KMS-11 (cell line): ENCODE measurements around the gene SOX30.

Experiments
- H2AFZ ChIP-seq: fragments of 200-600 bp; sonication (generic); 2 replicates; pipeline ENCODE4 v1.6.1; 2016; ENCODE audit warnings: antibody characterized with exemption, mixed run types, low read depth
- H3K27ac ChIP-seq: fragments of 200-600 bp; sonication (generic); 2 replicates; pipeline ENCODE4 v1.6.1; 2016; ENCODE audit warnings: mild to moderate bottlenecking, mixed run types
- H3K27me3 ChIP-seq: fragments of 200-600 bp; sonication (generic); 2 replicates; pipeline ENCODE4 v1.6.1; 2017; ENCODE audit warnings: mild to moderate bottlenecking, low read depth, mixed run types, moderate library complexity; ENCODE audit not compliant: insufficient read depth
- H3K36me3 ChIP-seq: fragments of 200-600 bp; sonication (generic); 2 replicates; pipeline ENCODE4 v1.6.1; 2017; ENCODE audit warnings: mild to moderate bottlenecking, mixed run types; ENCODE audit not compliant: insufficient read depth
- H3K4me1 ChIP-seq: fragments of 200-600 bp; sonication (generic); 2 replicates; pipeline ENCODE4 v1.6.1; 2016; ENCODE audit warnings: mild to moderate bottlenecking, low read depth, mixed run types; ENCODE audit not compliant: poor library complexity, severe bottlenecking
- H3K4me2 ChIP-seq: fragments of 200-600 bp; sonication (generic); 2 replicates; pipeline ENCODE4 v1.7.0; 2016; ENCODE audit warnings: mild to moderate bottlenecking, mixed run types
- H3K4me3 ChIP-seq: fragments of 200-600 bp; sonication (generic); IDR thresholded peaks from 2 replicates; pipeline ENCODE4 v1.6.1; 2017; ENCODE audit warnings: low read depth, low read length, mixed read lengths; ENCODE audit not compliant: insufficient read depth
- H3K79me2 ChIP-seq: fragments of 200-600 bp; sonication (generic); 2 replicates; pipeline ENCODE4 v1.6.1; 2016; ENCODE audit warnings: low read depth, mixed run types; ENCODE audit not compliant: insufficient read depth
- H3K9ac ChIP-seq: fragments of 200-600 bp; sonication (generic); 2 replicates; pipeline ENCODE4 v1.6.1; 2016; ENCODE audit warnings: mild to moderate bottlenecking, mixed run types
- H4K20me1 ChIP-seq: fragments of 200-600 bp; sonication (generic); 2 replicates; pipeline ENCODE4 v1.6.1; 2016; ENCODE audit warnings: mild to moderate bottlenecking, mixed run types; ENCODE audit not compliant: insufficient read depth
- CTCF ChIP-seq: fragments of 200-600 bp; sonication (generic); conservative IDR thresholded peaks from 2 replicates; pipeline ENCODE4 v1.6.1; 2017; ENCODE audit warnings: low read depth, mild to moderate bottlenecking, antibody characterized with exemption, low read length, moderate library complexity, mixed read lengths

Gene SOX30

GRCh38 chr5:157630341-157630740 is 21.9 kb downstream of the SOX30 start:
- Histone ChIP-seq H3K79me2 (no peaks in the 10 kb centered on the region), H3K4me1 (no peaks in the 10 kb centered on the region), H3K27ac (no peak overlapping the region), H3K9ac (no peak overlapping the region), H3K27me3 (no peaks in the 10 kb centered on the region), H3K36me3 (no peaks in the 10 kb centered on the region), H2AFZ (no peak overlapping the region), H3K4me3 (no peak overlapping the region), H3K4me2 (no peak overlapping the region), H4K20me1 (no peaks in the 10 kb centered on the region)
- no peak for TF ChIP-seq CTCF

- Histone ChIP-seq H3K79me2 (no peaks in the 10 kb centered on the region), H3K9ac (no peak overlapping the region), H2AFZ (no peak overlapping the region), H3K27ac (no peak overlapping the region), H3K27me3 (no peaks in the 10 kb centered on the region), H3K4me3 (no peak overlapping the region), H3K36me3 (no peaks in the 10 kb centered on the region), H4K20me1 (no peaks in the 10 kb centered on the region), H3K4me2 (no peak overlapping the region), H3K4me1 (no peaks in the 10 kb centered on the region)
- no peak for TF ChIP-seq CTCF
Measured at GRCh38 chr5:157626831-157627230, 25.4 kb downstream of the SOX30 start.

- H3K4me2 ChIP-seq, result no peak overlapping the region
- no peak for TF ChIP-seq CTCF
- H3K27me3 ChIP-seq, result no peaks in the 10 kb centered on the region
- H3K4me1 ChIP-seq, result no peaks in the 10 kb centered on the region
- no peak overlapping the region for H3K27ac ChIP-seq
- no peaks in the 10 kb centered on the region for H4K20me1 ChIP-seq
- no peaks in the 10 kb centered on the region for H3K79me2 ChIP-seq
- H3K4me3 ChIP-seq, result no peak overlapping the region
- no peak overlapping the region for H2AFZ ChIP-seq
- H3K36me3 ChIP-seq, result no peaks in the 10 kb centered on the region
- H3K9ac ChIP-seq, result no peak overlapping the region
Measured at GRCh38 chr5:157624144-157624543, 28.1 kb downstream of the SOX30 start.

DNA sequence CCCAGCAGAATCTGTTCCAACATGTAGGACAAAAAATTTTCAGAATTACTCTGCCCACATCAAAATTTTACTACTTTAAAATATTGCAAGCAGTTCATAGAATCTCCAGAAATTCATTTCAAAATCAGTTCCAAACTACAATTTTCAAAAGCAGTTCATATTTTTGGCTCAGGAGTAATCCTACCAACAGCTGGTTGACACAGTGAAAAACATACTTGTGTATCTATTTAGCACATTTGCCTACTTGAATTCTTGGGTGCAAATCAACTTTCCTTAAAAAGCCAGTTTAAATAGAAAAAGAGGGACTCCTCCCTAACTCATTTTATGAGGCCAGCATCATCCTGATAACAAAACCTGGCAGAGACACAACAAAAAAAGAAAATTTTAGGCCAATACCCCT is 31.5 kb downstream of the SOX30 start:
- Histone ChIP-seq H4K20me1 (no peaks in the 10 kb centered on the region), H3K79me2 (no peaks in the 10 kb centered on the region), H3K4me3 (no peak overlapping the region), H3K9ac (no peak overlapping the region), H2AFZ (no peak overlapping the region), H3K4me2 (no peak overlapping the region), H3K27me3 (no peaks in the 10 kb centered on the region), H3K27ac (no peak overlapping the region), H3K4me1 (no peaks in the 10 kb centered on the region), H3K36me3 (no peaks in the 10 kb centered on the region)
- no peak for TF ChIP-seq CTCF

DNA sequence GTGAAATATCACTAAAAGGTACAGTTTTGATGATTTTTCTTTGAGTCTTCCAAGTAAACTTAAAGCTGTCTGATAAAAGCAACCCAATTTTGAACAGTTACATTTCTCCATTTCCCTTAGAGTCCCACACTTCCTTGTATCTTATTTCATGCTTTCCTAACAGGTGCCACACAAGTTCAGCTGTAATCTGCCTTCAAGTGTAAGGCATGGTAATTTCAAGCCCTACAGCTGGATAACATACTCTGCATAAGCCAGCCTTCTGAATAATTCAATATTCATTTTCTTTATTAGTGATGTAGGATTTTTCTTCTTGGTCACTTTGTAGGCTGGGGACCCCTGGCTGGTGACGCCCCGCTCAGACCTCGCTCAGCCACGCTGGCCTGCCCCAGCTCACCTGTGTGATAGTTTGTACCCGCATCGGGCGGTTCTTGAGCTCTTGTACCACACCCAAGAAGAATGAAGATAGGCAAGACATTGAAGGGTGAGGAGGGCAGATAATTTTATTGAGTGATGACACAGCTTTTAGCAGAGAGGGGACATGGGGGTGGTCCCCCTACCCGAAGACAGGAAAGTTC is 34.0 kb downstream of the SOX30 start:
- no peak for TF ChIP-seq CTCF
- Histone ChIP-seq H3K27me3 (no peaks in the 10 kb centered on the region), H3K4me2 (no peak overlapping the region), H3K36me3 (no peaks in the 10 kb centered on the region), H3K79me2 (no peaks in the 10 kb centered on the region), H2AFZ (no peak overlapping the region), H3K4me3 (no peak overlapping the region), H4K20me1 (no peaks in the 10 kb centered on the region), H3K4me1 (peaks cover under 1% of the 10 kb centered on the region), H3K27ac (no peak overlapping the region), H3K9ac (no peak overlapping the region)
